Activated CD4-positive, alpha-beta T cell treated with anti-CD3 and anti-CD28 coated beads, Interleukin-2, amount 10 ng/mL, durations not matched to agents 7 days and 5 days (primary cell): ENCODE data around the gene NEFH. TPM values are rescaled to one million over a fixed set of nuclear protein-coding genes. Genes with fewer than 3 reads are reported as not detected.
"Not testable (repeated sequence)": the region's sequence is repeated elsewhere in the genome, so short reads cannot be mapped to it uniquely, and the experiment has no call there.

ENCODE experiments used
- CTCF ChIA-PET: fragments of 350-600 bp; sonication (Branson Sonifier 250); formaldehyde crosslinking; loops from one replicate; lab custom pipeline; 2021; ENCODE audit warnings: antibody characterized with exemption; lab: Charles Lee
- POLR2A ChIA-PET: fragments of 350-600 bp; sonication (Branson Sonifier 250); formaldehyde crosslinking; loops from one replicate; lab custom pipeline; 2021; ENCODE audit warnings: antibody characterized with exemption; lab: Charles Lee
- DNase-seq: peaks from one replicate; pipeline ENCODE4 v3.0.0-alpha.2; 2020
- H3K27ac Mint-ChIP-seq: one replicate; pipeline ENCODE4 v1.8.0; 2021; ENCODE audit warnings: mild to moderate bottlenecking, moderate library complexity, mixed read lengths
- H3K27me3 Mint-ChIP-seq: one replicate; pipeline ENCODE4 v1.8.0; 2021; ENCODE audit warnings: mixed read lengths
- H3K36me3 Mint-ChIP-seq: one replicate; pipeline ENCODE4 v1.8.0; 2021; ENCODE audit warnings: low read depth, mixed read lengths
- H3K4me1 Mint-ChIP-seq: one replicate; pipeline ENCODE4 v1.8.0; 2021; ENCODE audit warnings: mixed read lengths
- H3K4me3 Mint-ChIP-seq: one replicate; pipeline ENCODE4 v1.8.0; 2021; ENCODE audit warnings: mild to moderate bottlenecking, moderate library complexity, mixed read lengths
- H3K9me3 Mint-ChIP-seq: one replicate; pipeline ENCODE4 v1.8.0; 2021; ENCODE audit warnings: mixed read lengths
- total RNA-seq, 2 experiments: library from RNA; stranded (reverse); gene quantifications; one replicate each; pipeline ENCODE4 v1.2.3, GENCODE V29; 2021

The NEFH gene, protein sequence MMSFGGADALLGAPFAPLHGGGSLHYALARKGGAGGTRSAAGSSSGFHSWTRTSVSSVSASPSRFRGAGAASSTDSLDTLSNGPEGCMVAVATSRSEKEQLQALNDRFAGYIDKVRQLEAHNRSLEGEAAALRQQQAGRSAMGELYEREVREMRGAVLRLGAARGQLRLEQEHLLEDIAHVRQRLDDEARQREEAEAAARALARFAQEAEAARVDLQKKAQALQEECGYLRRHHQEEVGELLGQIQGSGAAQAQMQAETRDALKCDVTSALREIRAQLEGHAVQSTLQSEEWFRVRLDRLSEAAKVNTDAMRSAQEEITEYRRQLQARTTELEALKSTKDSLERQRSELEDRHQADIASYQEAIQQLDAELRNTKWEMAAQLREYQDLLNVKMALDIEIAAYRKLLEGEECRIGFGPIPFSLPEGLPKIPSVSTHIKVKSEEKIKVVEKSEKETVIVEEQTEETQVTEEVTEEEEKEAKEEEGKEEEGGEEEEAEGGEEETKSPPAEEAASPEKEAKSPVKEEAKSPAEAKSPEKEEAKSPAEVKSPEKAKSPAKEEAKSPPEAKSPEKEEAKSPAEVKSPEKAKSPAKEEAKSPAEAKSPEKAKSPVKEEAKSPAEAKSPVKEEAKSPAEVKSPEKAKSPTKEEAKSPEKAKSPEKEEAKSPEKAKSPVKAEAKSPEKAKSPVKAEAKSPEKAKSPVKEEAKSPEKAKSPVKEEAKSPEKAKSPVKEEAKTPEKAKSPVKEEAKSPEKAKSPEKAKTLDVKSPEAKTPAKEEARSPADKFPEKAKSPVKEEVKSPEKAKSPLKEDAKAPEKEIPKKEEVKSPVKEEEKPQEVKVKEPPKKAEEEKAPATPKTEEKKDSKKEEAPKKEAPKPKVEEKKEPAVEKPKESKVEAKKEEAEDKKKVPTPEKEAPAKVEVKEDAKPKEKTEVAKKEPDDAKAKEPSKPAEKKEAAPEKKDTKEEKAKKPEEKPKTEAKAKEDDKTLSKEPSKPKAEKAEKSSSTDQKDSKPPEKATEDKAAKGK
- total RNA-seq = under 1 TPM; 0.87 to 0.89 TPM

DNA sequence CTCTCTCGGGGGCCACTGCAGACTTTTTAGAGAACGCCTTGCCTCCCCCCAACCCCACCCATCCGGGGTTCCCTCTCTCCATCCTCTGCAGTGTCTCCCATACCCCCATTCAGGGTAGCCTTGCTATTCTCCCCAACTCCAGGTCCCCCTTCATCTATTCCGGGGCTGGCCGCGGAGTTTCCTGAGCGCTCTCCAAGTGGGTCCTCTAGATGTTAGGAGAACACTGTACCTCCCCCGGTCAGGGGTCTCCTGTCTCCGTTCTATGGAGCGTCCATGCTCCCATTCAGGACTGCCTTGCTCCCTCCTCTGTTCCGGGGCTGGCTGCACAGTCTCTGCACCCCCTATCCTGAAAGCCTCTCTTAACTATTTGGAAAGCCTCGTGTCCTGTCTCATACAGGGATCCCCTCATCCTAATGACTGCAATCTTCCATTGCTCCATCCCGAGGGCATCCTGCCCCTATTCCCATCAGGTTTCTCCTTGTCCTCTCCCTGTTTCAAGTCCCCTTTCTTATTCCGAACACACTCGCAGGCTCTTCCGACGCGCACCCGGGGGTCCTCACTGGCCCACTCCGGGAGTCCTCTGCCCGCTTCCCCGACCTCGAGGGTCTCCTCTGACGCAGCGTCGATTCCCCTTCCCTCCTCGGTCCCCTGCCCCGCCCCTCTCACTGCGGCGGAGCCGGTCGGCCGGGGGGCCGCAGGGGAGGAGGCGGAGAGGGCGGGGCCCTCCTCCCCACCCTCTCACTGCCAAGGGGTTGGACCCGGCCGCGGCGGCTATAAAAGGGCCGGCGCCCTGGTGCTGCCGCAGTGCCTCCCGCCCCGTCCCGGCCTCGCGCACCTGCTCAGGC, at the start of gene NEFH:
TSS of gene NEFH (plus strand) at position 802 of the 845 bp plus-strand sequence. CDS start 45 bp downstream, outside the sequence.
- no peaks in the 10 kb centered on the region for H3K9me3 Mint-ChIP-seq
- peaks cover 6% of the 10 kb centered on the region for H3K36me3 Mint-ChIP-seq
- CTCF ChIA-PET = interaction anchor here (1.8 kb wide), 1 partner anchor 9 kb away, joined by 5 read pairs; no protein-coding TSS in a partner anchor
- peaks cover 51% of the 10 kb centered on the region for H3K27me3 Mint-ChIP-seq
- POLR2A ChIA-PET = interaction anchor here (0.7 kb wide), 1 partner anchor 77 kb away, joined by 4 read pairs; no protein-coding TSS in a partner anchor
- peak within 1 kb of the TSS; percentile 35 for H3K4me3 Mint-ChIP-seq
- H3K4me1 Mint-ChIP-seq = peaks cover 13% of the 10 kb centered on the region
- H3K27ac Mint-ChIP-seq = no peak within 1 kb of the TSS
- DNase-seq = no peak

DNA sequence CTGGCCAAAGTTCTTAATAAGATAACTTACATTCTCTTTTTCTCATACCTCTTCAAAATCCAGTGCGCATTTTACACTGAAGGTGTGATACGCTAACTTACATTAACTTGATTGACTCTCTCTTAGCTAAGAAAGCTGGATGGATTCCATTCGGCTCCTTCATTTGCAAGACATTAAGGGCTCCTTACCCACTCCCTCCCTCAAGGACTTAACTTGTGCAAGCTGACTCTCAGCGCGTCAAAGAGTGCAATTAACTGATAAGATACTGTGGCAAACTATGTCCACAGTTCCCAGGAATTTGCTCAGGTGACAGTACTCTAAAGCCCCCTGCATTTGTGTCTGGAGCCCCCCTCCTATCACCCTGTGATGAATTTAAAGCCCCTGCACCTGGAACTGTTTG, 48.0 kb upstream of the NEFH start:
- H3K27me3 Mint-ChIP-seq = peaks cover 46% of the 10 kb centered on the region
- POLR2A ChIA-PET = no interaction called here

DNA sequence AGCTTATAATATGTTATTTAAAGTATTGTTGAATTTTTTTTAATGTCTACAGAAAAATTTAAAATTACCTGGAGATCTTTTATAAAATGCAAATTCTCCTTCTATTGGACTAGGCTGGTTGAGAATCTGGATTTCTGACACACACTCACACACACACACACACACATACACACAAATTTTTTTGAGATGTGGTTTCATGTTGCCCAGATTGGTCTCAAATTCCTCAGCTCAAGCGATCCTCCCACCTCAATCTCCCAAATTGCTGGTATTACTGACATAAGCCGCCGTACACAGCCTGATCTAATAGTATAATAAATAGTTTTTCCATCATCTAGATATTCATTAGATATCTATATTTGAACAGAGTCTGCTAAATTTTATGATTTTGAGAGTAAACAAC, 46.2 kb upstream of the NEFH start:
- ChIA-PET POLR2A (no interaction called here), CTCF (no interaction called here)
- Mint-ChIP-seq H3K4me1 (no peaks in the 10 kb centered on the region), H3K36me3 (no peaks in the 10 kb centered on the region), H3K4me3 (no peak overlapping the region), H3K27ac (no peak overlapping the region), H3K9me3 (no peaks in the 10 kb centered on the region), H3K27me3 (peaks cover 43% of the 10 kb centered on the region)
- no peak for DNase-seq

More for the DNA sequence above, 48.0 kb upstream of the NEFH start:
- H3K36me3 Mint-ChIP-seq = no peaks in the 10 kb centered on the region
- H3K9me3 Mint-ChIP-seq = no peaks in the 10 kb centered on the region
- no peak overlapping the region for H3K4me3 Mint-ChIP-seq
- no peak for DNase-seq
- H3K4me1 Mint-ChIP-seq = no peaks in the 10 kb centered on the region
- H3K27ac Mint-ChIP-seq = no peak overlapping the region
- CTCF ChIA-PET = interaction anchor here (1.0 kb wide), 1 partner anchor 158 kb away, joined by 3 read pairs; no protein-coding TSS in a partner anchor

DNA sequence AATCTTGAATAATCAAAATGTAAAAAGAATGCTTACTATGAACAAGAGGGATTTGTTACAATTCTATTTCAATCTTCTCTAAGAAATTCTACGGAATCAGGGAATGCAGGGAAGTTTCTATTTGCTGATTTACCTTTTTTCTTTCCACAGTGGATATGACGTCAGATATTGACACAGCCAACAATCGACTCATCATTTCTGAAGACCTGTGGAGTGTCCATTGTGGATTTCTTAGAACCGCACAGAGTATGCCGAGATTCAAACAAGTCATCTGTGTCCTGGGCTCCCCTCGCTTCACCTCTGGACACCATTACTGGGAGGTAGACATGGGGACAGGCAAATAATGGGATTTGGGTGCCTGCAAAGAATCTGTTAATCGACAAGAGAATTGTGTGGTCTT, 45.7 kb upstream of the NEFH start:
- H3K36me3 Mint-ChIP-seq = no peaks in the 10 kb centered on the region
- POLR2A ChIA-PET = no interaction called here
- no peak overlapping the region for H3K4me3 Mint-ChIP-seq
- no peak for DNase-seq
- H3K4me1 Mint-ChIP-seq = no peaks in the 10 kb centered on the region
- peaks cover 40% of the 10 kb centered on the region for H3K27me3 Mint-ChIP-seq
- H3K27ac Mint-ChIP-seq = no peak overlapping the region
- H3K9me3 Mint-ChIP-seq = no peaks in the 10 kb centered on the region
- CTCF ChIA-PET = no interaction called here

DNA sequence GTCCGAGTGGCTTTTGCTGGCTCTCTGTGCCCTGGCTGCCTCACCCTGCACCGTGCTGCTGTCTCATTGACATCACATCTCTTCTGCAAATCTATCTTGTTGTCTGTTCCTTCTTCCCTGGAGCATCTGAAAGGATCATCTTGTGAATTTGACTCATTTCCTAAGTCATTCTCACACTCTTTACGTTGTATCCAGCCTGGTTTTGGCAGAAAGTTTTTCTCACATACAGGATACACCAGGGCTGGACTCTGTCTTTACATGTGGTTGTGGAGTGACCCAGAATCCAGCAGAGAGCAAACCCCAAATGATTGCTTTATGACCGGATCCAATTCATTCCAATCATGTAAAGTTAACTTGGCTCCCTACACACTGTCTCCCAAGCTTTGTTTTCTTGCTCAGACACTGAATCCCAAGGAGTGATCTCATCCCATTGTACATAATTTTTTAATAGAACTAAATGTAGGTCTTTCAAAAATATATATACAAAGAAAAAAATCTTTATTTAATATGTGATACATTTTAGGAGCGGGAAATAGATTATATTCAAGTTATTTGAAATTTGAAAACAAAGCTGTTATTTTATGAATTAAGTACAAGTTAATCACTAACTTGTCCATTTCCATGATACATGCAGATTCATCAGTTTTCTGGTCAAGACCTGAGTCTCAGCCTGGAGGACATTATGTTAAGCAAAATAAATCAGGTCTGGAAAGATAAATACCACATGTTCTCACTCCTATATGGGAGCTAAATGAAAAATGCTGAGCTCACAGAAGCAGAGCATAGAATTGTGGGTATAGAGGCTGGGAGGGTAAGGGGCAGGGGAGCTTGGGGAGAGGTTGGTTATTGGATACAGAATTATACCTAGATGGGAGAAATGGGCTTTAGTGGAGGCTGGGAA, 44.5 kb upstream of the NEFH start:
- Mint-ChIP-seq H3K36me3 (no peaks in the 10 kb centered on the region), H3K27ac (no peak overlapping the region), H3K4me3 (no peak overlapping the region), H3K9me3 (no peaks in the 10 kb centered on the region), H3K27me3 (peaks cover 33% of the 10 kb centered on the region), H3K4me1 (no peaks in the 10 kb centered on the region)
- DNase-seq = no peak
- CTCF ChIA-PET = interaction anchor here (0.8 kb wide), 1 partner anchor 159 kb away, joined by 3 read pairs; no protein-coding TSS in a partner anchor
- POLR2A ChIA-PET = interaction anchor here (0.6 kb wide), 1 partner anchor 57 kb away, joined by 3 read pairs; no protein-coding TSS in a partner anchor

DNA sequence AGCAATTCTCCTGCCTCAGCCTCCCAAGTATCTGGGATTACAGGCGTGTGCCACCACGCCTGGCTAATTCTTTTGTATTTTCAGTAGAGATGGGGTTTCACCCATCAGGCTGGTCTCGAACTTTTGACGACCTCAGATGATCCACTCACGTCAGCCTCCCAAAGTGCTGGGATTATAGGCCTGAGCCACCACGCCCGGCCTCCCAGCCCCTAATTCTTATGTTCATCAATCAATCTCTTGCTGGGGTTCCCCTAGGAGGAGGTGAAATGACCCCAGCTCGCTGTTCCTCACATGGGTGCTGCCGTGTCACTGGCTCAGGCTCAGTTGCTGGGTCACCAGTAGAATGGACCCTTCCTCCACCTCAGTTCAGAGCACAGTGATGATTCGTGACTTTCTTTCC, 41.7 kb upstream of the NEFH start, which contains the start of gene RFPL1:
TSS of gene RFPL1 (plus strand) at position 301 of the 400 bp plus-strand sequence.
- H3K9me3 Mint-ChIP-seq, H3K4me1 Mint-ChIP-seq, CTCF ChIA-PET, DNase-seq, H3K4me3 Mint-ChIP-seq, H3K36me3 Mint-ChIP-seq, H3K27ac Mint-ChIP-seq, POLR2A ChIA-PET: not testable (repeated sequence)
- peaks cover 30% of the 10 kb centered on the region for H3K27me3 Mint-ChIP-seq

DNA sequence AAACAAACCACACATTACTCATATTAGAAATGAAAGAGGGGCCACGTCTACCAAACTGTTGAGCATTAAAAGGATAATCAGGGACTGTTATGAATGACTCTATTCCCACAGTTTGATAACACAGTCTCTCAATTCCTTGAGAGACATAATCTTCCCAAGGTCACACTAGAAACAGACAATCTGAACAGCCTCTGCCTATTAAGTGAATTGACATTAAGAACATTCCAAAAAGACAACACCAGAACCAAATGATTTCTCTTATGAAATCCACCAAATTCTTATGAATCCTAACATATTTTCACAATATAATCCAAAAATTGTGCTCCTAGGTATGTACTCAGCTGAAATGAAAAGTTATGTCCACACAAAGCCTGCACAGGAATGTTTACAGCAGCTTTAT, 37.0 kb upstream of the NEFH start:
- no peak for DNase-seq
- Mint-ChIP-seq H3K4me1 (no peaks in the 10 kb centered on the region), H3K27me3 (peaks cover 13% of the 10 kb centered on the region), H3K4me3 (no peak overlapping the region), H3K36me3 (no peaks in the 10 kb centered on the region), H3K9me3 (no peaks in the 10 kb centered on the region), H3K27ac (no peak overlapping the region)
- ChIA-PET POLR2A (no interaction called here), CTCF (no interaction called here)

DNA sequence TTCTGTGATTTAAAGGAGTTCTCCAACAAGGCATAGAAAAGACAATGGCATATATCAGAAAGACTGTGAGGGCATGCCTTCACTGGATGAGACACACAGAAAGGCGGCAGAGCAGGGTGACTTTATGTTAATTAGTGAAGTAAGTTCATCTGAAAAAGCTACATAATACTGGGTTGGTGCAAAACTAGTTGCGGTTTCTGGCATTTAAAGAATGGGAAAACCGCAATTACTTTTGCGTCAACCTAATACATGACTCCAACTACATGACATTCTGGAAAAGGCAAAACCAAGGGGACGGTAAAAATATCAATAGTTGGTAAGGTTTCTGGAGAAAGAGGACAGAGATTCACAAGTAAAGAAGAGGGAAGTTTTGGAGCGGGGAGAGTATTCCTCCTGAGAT, 36.6 kb upstream of the NEFH start:
- no peak for DNase-seq
- H3K27me3 Mint-ChIP-seq = peaks cover 13% of the 10 kb centered on the region
- H3K27ac Mint-ChIP-seq = no peak overlapping the region
- ChIA-PET CTCF (no interaction called here), POLR2A (no interaction called here)
- no peaks in the 10 kb centered on the region for H3K4me1 Mint-ChIP-seq
- H3K36me3 Mint-ChIP-seq = no peaks in the 10 kb centered on the region
- no peak overlapping the region for H3K4me3 Mint-ChIP-seq
- no peaks in the 10 kb centered on the region for H3K9me3 Mint-ChIP-seq

DNA sequence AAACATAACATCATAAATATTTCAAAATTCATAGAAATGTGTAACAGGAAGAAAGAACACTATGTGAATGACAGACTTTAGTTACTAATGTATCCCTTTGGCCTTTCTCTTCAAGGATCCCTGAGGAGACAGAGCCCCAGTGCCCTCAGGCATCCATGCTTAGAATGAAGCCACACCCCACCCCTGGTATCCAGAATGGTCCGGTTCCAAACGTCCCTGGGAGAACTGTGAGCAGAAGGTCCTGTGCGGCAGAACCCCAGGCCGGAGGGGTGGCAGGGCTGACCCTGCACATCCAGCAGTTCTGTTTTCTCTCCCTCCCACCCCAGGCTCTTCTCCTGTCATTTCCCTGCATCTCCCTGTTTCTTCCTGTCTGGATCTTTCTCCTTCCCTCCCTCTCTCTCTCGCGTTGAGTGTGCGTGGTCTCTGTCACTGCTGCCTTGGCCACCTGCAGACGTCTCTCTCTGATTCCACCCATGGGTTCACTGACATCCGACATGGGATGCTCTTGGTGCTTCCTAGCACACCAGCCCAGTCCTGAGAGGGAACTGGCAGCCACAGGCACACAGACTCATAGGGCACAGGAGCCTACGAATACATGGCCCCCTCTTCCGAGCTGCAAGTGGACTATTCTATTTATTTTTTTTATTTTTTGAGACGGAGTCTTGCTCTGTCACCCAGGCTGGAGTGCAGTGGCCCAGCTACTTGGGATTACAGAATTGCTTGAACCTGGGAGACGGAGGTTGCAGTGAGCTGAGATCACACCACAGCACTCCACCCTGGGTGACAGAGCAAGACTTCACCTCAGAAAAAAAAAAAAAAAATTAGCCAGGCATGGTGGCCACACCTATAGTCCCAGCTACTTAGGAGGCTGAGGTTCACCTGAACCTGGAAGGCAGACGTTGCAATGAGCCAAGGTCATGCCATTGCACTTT, 35.9 kb upstream of the NEFH start:
- H3K4me3 Mint-ChIP-seq = no peak overlapping the region
- H3K27ac Mint-ChIP-seq = no peak overlapping the region
- H3K36me3 Mint-ChIP-seq = no peaks in the 10 kb centered on the region
- CTCF ChIA-PET = interaction anchor here (1.2 kb wide), 1 partner anchor 49 kb away, joined by 3 read pairs; no protein-coding TSS in a partner anchor
- no peak for DNase-seq
- no peaks in the 10 kb centered on the region for H3K4me1 Mint-ChIP-seq
- H3K27me3 Mint-ChIP-seq = peaks cover 13% of the 10 kb centered on the region
- no peaks in the 10 kb centered on the region for H3K9me3 Mint-ChIP-seq
- POLR2A ChIA-PET = no interaction called here

DNA sequence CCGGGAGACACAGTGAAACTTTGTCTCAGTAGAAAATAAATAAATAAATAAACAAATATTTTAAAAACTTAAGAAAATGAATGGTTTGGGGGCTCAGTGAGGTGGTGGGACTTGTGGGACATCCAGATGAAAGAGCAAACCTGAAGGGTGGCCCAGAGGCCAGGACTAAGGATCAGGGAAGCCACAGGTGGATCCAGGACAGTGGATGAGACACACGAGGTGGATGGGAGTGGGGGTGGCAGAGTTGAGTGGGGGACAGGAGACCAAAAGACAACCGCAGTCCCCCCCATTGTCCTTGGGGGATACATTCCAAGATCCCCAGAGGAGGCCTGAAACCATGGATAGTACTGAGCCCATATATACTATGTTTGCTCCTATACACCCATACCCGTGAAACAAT, 34.5 kb upstream of the NEFH start:
- CTCF ChIA-PET = no interaction called here
- Mint-ChIP-seq H3K4me1 (no peaks in the 10 kb centered on the region), H3K27ac (no peak overlapping the region), H3K36me3 (no peaks in the 10 kb centered on the region), H3K9me3 (no peaks in the 10 kb centered on the region), H3K4me3 (no peak overlapping the region), H3K27me3 (peaks cover 13% of the 10 kb centered on the region)
- DNase-seq = no peak
- POLR2A ChIA-PET = no interaction called here
